GM12872 (cell line): ENCODE results near the gene HIF3A.

Experiments
- TF ChIP-seq, protein P1 (sequence below): IDR thresholded peaks from 3 replicates; pipeline ENCODE4 v1.5.1; 2011; ENCODE audit warnings: low read depth, mild to moderate bottlenecking, low read length, moderate library complexity; ENCODE audit not compliant: insufficient read depth

HIF3A gene

DNA sequence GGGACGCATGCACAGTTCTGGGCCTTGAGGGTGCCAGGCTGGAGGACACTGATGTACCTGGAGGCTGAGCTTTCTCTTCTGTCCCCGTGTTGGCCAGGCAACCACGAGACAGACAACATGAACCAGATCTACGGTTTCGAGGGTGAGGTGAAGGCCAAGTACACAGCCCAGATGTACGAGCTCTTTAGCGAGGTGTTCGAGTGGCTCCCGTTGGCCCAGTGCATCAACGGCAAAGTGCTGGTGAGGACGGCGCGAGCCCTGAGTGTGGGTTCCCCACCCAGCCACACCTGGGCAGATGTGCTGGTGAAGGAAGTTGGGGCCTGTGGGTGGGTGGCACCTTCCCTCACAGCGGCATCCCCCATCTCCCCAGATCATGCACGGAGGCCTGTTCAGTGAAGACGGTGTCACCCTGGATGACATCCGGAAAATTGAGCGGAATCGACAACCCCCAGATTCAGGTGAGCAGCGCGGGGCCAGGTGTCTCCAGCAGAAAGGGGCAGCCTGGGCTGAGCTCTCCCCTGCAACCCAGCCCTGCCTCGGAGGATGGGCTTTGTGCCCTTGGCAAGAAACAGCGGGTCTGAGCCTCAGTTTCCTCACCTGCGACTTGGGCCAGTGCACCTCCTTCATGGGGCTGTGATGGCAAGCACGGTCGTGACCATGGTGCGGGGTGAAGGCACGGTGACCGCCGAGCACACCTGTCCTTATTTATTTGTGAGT lies 90.3 kb downstream of the HIF3A start:
- TF ChIP-seq, protein P1, sequence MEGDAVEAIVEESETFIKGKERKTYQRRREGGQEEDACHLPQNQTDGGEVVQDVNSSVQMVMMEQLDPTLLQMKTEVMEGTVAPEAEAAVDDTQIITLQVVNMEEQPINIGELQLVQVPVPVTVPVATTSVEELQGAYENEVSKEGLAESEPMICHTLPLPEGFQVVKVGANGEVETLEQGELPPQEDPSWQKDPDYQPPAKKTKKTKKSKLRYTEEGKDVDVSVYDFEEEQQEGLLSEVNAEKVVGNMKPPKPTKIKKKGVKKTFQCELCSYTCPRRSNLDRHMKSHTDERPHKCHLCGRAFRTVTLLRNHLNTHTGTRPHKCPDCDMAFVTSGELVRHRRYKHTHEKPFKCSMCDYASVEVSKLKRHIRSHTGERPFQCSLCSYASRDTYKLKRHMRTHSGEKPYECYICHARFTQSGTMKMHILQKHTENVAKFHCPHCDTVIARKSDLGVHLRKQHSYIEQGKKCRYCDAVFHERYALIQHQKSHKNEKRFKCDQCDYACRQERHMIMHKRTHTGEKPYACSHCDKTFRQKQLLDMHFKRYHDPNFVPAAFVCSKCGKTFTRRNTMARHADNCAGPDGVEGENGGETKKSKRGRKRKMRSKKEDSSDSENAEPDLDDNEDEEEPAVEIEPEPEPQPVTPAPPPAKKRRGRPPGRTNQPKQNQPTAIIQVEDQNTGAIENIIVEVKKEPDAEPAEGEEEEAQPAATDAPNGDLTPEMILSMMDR = no peak

DNA sequence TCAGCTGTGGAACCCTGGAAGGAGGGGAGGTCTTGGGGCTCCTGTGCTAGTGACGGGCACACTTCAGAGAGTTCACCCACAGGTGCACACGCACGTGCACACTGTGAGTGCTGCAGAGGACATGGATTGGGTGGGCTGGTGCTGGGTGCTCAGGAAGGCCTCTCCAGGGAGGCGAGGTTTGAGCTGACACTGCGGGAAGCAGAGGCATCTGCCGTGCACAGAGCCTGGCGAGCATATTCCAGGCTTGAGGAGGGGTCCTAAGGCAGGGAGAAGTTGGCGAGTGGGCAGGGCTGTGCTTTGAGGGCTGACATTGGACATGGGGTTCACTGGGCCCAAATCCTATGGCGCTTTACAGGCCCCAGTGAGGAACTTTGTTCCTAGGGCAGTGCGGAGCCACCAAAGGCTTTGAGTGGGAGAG lies 90.9 kb downstream of the HIF3A start:
- TF ChIP-seq, protein P1 = no peak

DNA sequence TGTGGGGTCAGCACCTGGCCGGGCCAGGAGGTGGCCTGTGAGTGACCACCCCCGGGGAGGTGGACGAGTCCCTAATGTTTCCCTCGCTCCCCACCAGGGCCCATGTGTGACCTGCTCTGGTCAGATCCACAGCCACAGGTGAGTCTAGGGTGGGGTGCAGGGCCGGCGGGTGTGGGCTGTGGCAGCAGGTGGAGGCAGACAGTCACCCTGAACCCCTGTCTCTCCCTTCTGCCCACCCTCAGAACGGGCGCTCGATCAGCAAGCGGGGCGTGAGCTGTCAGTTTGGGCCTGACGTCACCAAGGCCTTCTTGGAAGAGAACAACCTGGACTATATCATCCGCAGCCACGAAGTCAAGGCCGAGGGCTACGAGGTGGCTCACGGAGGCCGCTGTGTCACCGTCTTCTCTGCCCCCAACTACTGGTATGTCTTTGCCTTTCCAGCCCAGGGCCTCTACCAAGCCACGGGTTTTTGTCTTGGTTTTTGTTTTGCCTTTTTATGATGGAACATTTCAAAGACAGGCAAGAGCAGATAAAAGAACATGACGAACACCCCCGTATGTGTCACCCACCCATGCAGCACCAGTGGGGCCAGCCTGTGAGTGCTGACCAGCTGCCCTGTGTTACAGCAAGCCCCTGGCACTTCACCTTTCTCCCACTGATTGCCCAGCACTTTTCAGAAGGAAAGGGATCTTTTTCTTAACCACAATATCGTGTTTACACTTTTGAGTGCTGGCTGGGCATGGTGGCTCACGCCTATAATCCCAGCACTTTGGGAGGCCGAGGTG lies 91.7 kb downstream of the HIF3A start:
- TF ChIP-seq, protein P1 = no peak

DNA sequence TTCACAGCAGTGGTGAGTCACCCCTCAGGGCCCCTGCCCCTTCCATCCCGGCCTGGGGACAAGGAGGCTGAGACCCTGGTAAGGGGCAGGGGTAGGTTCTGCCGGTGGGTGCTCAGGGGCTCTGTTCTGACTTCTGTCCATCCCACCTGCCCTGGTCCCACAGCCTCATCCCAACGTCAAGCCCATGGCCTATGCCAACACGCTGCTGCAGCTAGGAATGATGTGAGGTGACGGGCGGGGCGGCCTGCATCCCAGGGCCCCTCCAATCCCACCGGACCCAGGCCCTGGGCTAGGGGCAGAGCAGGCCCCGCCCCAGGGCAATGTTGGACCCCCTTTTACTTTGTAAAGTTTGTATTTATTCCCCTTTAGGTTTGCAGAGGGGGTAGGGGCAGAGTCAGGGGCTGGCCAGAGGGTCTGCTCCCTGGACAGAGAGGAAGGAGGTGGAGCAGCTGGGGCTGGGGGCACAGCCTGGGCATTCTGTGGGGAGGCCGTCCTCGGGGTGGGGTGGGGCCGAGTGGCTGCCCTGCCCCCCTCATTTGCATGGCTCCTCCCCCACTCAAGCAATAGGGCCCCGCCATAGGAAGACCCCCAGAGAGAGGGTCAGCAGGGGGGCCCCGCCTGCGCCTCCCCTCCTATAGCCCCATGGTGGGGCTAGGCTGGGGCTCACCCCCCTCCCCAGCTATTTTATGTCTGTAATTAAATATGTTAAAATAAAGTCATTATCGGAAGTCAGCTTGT lies 93.4 kb downstream of the HIF3A start:
- TF ChIP-seq, protein P1 = no peak

DNA sequence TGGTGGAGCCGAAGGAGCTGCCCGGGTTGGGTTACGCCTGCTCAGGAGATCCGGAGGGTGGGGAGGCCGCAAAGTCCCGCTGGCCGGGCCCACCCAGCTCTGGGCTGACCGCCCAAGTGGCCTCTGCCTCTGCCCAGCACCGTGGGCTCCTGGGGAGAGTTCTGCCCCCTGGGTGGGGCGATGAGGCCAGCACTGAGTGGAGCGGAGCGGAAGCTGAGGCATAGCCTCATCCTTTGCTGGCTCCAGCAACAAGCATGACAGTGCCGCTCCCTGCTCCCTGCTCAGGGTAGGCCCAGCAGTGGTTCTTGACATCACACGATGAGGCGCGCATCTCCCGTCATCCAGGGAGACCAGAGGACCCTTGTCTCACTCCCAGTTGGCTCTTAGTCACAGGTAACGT lies 94.0 kb downstream of the HIF3A start:
- TF ChIP-seq, protein P1 = no peak

DNA sequence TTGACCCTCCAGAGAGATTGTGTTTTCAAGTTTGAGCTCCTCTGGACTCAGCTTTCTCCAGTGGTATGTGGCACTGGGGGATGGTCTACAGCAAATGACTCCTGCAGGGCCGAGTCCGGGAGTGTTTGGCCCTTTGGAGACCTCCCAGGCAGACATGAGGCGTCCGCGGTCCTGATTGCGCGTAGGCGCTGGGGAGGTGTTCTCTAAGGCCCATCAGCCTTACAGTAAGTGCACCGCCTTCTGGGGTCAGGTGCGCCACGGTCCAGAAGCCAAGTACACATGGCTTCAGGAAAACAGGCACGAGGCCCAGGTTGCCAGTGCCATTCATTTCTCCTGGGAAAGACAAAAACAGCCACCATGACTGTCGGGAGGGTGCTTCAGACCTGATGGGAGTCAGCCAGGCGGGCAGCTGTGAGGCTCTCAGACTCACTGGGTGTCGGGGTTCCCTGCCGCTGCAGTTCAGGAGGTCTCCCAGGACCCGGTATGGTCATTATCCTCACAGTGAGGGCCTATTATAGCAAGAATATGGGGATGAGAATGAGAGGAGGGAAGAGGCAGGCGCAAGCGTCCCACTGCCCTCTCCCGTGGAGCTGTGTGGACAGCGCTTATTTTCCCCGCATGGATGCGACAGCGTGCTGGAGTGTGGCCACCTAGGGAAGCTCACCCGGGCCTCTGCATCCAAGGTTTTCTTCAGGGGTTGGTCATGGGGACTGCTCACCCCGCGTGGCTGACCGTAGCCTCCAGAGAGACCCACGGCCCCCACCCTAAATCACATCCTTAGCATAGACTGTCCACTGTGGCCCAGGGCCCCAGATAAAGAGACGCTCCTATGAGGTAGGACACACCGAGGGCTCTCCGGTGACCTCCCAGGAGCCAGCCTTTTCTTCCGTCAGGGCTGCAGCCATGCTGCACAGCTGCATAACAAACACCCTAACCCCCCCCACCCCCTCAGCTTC lies 94.7 kb downstream of the HIF3A start:
- TF ChIP-seq, protein P1 = no peak
